Fibroblast of peridontal ligament (primary cell): Measurements from ENCODE around the gene SSTR3.
A peak's percentile ranks its signal among the peaks of the same experiment; 100 is the strongest.
"Not testable (repeated sequence)": the region's sequence is repeated elsewhere in the genome, so short reads cannot be mapped to it uniquely, and the experiment has no call there.

Experiments used
- DNase-seq: peaks from one replicate; pipeline ENCODE4 v3.0.0-alpha.2; 2010; ENCODE audit errors: extremely low read depth

SSTR3 gene

DNA sequence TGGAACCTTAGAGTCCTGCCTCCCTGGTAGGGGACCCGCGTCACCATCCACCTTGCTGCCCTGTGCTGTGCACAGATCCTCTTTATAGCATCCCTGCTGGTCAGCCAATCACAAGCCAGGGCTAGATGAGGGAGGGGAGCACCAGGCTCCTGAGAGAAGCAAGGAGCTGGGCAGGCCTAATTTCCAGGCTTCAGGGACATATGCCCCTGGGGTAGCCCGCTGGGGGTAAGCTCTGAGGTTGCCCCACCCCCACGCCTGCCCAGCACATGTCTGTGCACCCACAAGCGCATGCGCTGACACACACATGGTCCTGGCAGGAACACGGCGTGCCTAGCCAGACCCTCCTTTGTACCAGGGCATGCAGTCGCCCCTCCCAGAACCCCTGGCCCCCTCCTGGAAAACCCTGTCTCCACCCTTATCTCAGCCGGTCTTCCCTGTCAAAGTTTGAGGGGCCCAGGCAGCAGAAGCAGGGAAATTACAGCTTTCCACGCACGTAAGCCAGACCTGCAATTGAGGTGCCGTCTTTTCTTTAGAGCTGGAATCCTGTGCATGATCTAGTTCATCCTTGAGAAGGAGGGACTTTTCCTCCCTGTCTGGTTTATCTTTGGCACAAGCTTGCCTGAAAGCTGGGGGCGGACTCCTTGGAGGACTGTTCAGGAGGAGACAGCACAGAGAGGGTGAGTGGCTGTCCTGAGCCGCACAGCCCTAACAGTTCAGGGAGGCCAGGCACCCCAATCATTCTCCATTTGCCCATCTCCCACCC lies 2.1 kb downstream of the SSTR3 start:
- DNase-seq: no peak

GRCh38 chr22:37209140-37209845 lies 3.0 kb downstream of the SSTR3 start:
- DNase-seq: no peak

DNA sequence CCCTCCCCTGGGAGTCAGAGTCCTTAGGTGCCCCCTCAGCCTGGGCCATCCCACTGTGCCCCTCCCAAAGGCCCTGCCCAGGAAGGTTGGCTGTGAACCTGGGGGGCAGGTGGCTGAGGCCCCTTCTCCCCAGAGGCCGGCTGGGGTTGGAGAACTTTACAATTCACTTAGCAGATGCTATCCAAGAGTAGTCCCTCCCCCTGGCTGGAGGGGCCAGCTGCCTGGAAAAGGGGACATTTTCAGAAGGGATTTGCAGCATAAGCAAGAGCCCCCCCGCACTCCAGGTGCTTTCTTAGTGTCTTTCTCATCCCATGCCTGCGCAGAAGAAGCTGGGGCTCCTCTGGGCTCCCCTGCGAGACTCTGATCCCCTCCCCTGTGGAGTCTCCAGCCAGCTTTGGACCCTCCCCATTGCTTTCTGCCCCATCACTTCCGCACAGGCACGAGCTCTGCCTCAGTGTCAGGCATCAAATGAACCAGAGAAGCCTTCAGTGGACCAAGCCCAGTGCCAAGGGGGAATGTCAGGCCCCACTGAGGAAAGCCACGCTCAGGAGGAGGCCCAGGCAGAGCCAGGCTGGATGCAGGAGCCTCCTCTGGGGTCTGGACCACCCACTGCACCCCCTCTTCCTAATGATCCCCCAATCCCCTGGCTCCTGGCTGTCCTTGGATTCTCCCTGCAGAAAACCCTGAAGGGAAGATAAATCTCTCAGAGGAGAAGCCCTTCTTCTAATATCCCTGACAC lies 3.7 kb downstream of the SSTR3 start:
- DNase-seq: no peak

DNA sequence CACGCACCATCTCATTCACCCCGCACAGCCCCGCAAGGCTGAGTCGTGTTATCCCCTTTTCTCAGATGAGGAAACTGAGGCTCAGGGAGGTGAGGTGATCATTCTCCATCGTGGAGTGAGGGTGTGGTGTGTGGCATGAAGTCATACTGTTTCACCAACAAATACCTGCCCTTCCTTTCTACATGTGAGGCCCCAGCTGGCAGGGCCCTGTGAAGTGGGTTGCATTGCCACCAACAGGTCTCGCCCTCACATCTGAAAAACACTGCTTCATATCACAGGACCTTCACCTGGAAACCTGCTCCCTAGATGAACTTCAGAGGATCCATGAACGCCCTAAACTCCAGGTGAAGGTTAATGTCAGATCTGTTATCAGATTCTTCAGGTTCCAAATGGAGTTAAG lies 4.3 kb downstream of the SSTR3 start:
- DNase-seq: no peak

- no peak for DNase-seq
These were observed 5.1 kb downstream of the SSTR3 start for GRCh38 chr22:37206841-37207821.

- no peak for DNase-seq
These were observed 6.0 kb downstream of the SSTR3 start for GRCh38 chr22:37206118-37206840.

DNA sequence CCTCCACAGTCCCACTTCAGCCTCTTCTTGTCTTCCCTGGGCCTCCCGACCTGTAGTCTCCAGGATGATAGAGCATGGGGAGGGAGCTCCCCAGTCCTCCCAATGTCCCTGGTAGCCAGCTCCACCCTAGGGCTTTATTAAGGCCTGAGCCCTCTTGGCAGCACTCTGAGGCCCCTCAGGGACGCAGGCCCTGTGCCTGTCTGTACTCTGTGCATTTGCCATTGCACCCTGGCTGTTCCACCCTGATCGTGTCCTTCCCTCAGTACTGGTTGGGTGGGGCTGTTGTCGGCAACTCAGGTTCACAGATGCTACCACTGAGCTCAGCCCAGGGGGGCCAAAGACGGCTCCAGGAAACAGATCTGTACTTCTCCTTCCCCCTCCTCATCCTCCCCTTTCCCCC lies 7.2 kb downstream of the SSTR3 start:
- no peak for DNase-seq

DNA sequence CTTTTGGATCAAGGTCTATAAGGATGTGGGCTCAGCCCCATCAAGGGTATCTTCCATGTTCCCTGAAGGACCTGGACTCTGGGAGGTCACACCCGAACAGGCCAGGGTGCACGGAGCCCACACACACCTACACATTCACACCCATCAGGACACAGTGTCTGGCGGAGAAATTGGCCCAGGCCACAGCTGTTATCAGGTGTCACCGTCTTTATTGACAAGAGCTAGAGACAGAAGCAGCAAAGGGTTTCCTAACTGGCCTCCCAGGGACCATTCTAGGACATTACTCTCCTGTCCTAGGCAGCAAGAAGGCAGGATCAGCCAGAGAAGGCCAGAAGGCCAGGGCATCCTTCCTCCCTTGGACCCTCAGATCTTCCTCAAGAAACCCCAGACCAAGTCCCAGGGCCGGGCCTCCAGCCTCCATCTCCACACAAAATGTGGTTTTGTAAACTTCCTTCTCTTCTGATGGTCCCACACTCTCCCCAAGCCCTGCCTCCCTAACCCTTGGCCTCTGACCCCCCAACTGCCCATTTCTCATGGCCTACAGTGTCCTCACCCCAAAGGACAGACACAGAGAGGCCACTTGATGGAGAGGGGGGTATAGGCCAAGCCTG lies 8.1 kb downstream of the SSTR3 start:
- DNase-seq: no peak

GRCh38 chr22:37203354-37204044 lies 8.8 kb downstream of the SSTR3 start:
- no peak for DNase-seq

- DNase-seq: no peak
These were observed 9.6 kb downstream of the SSTR3 start for GRCh38 chr22:37202716-37203115.

DNA sequence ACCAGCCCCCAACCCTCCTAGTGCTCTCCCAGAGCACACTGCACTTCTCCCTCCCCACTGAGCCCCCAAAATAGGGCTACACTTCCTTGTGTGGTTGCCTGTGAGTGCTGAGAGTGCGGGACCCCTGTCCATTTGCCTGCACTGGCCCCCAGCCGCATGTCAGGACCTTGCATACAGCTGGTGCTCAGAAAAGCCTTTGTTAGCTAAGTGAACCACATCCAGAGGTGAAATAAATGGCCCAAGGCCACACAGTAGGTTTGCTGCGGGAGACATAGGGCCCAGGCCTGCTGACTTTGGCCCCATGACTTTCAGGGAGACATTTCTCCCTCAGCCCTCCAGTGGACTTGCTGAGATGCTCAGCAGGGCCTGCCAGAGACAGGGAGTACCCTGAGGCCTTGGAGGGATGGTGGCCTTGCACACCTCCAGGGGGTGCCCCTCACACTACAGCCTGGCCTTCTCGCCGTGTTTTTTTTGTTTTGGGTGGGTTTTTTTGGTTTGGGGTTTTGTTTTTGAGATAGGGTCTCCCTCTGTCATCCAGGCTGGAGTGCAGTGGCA lies 10.2 kb downstream of the SSTR3 start:
- DNase-seq: no peak

- DNase-seq: not testable (repeated sequence)
These were observed 10.8 kb downstream of the SSTR3 start for GRCh38 chr22:37201443-37201820.

GRCh38 chr22:37199760-37200108 lies 12.5 kb downstream of the SSTR3 start:
- no peak for DNase-seq

DNA sequence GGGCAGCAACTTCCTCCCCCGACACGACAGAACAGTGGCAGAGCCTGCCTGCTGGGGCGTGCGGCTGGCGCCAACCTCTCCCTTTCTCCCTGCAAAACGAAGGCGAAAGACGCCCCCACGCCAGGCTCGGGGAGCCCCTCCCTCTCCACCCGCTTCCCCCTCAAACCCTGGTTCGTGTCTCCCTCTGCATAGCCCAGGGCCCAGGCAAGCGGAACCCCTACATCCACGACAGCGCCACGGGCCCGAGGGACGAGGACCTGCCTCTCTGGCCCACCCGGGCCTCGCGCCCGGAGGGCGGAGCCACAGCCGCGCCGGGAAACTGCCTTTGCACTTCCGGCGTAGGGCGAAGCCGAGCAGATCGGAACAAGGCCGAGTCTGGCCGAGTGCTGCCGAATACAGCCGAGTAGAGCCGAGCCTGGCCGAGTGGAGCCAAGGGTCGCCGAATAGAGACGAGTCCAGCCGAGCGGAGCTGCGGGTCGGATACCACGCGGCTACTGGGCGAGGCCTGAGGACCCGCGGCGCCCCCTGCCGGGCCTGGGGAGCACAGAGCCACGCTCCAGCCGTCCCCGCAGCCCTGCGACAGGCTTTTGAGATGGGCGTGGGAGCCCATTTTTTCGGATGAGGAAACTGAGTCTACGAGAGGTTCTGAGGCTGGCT lies 13.0 kb downstream of the SSTR3 start:
- peak; percentile 97 for DNase-seq

- DNase-seq: peak; percentile 67
These were observed 13.8 kb downstream of the SSTR3 start for GRCh38 chr22:37198258-37199102.

DNA sequence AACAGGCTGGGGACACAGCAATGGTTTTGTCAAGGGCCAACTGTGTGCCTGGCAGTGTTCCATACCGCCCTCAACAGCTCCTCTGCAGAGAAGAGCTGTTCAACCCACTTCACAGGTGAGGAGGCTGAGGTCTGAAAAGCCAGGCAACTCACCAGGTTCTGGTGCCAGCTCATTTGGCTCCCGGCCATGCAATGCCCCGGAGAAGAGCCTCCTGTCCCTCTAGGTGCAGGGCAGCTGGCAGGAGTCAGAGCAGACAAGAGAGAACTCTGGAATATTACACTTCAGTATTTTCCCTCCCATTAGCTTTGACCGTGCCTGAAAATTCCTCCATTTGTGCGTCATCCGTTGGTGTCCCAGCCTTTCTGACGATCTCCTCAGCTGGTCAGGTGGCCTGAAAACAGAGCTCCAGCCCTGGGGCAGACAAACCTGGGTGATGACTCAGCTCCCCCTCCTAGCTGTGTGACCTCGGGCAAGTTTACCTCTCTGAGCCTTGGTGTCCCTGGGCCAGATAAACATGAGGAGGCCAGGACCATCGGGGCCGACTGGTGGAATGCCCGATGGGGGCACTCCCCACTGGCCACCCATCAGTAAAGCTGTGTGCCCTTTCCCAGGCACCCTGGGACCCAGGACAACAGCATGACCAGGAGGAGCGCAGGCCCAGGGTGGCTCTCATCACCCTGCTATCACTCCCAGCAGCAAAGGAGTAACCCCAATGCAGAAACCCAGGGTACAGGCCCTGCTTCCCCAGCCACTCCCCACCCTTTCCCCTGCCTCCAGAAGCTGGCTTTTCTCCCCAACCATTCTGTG lies 14.6 kb downstream of the SSTR3 start:
- DNase-seq: no peak
